ENCODE measurements around the gene FOLR2.

DNA sequence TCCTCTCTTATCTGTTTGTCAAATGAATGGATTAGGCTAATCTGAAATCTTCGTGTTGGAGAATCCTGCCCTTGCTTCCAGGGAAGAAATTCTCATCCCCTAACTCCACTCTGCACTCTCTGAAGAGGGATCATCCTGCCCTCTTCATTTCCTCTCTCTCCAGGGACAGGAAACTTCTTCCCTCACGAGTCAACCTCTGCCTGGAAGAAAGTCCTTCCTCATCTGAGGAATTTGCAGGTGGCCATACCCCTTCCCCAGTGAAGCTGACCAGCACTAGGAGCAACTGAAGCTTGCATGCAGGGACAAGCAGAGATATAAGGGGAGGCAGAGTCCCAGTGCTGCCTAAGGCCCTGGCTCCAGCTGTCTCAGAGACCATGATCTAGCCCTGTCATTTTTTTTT lies 31.0 kb downstream of the FOLR2 start:
- TF ChIP-seq POLR2A (IDR thresholded peaks at IDR 0.05; ENCODE audit: low read depth, low read length) (no peak), POLR2AphosphoS5 (IDR thresholded peaks at IDR 0.05; ENCODE audit: low read depth, low read length) (no peak), TAF1 (IDR thresholded peaks at IDR 0.05; ENCODE audit: borderline replicate concordance, low read depth, low read length) (no peak)

Measured in GM12892 (cell line).